Islet of Langerhans (tissue), 1 donor: ENCODE data around the gene ZDHHC3.

Experiments used
- FAIRE-seq: peaks from one replicate; lab custom pipeline; 2011; peaks lifted over from hg19 to GRCh38; lab: Jason Lieb, UNC

ZDHHC3 gene

DNA sequence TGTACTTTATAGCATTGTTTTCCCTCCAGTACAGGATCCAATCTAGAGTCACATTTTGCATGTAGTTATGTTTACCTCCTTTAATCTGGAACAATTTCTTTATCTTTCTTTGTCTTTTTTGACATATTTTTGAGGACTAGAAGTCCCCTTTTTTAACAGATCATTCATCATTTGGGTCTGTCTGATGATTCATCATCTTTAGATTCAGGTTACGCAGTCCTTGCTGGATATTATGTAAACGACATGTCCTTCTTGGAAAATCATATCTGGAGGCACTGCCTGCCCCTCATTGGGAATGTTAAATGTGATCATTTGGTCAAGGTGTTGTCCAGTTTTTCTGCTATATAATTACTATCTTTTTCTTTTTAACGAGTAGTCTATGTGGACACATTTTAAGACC lies 83.3 kb downstream of the ZDHHC3 start:
- FAIRE-seq = no peak

DNA sequence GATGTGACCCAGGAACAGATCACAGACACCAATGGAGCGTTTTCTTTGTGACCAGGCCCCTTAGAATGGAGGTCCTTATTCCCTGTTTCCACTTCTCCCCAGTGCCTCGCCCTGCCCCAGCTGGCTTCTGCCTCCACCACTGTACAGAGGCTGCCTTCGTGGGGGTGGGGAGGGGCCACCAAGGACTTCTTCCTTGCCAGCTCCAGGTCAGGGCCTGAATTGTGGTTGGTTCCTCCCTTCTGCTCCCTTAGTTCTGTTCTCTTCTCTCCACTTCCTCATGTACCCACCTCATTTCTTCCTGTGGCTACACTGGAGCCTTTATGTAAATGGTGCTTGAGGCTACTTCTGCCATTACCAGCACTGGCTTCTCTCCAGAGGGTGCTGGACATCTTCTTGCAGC lies 85.1 kb downstream of the ZDHHC3 start:
- no peak for FAIRE-seq

DNA sequence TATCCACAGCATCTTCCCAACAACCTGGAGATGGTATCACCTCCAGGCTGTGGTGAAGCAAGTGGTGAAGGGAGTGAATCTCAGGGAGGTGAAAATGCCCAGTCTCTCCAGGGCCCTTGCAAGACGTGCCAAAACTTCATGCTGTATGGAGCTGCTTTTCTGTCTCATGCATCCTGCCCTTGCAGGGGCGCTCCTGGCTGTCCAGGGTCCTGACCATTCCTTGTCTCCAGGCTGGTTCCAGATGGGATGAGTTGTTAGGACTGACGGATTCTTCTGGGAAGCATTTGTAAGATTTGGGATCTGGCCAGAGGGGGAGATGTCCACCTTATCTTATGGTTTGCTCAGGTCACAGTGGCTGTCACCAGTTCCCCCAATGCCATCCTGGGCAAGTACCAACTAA lies 85.7 kb downstream of the ZDHHC3 start:
- FAIRE-seq = no peak

DNA sequence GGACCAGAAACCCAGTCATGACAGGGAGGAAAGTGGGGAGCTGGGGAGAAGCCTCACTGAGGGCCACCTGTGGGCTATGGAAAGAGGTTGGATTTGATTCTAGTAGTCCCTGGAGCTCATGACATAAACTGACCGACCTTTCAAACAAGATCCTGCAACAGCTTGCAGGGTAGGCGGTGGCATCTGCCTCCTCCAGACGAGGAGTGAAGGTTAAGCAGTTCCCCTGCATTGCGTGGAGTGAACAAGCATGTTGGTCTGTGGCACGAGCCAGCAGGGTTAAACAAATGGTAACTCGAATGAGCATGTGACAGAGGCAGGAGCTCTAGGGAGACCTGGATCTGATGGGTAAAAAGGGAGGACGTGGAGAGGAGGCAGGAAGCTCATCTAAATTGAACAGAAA lies 88.9 kb downstream of the ZDHHC3 start:
- FAIRE-seq = no peak

DNA sequence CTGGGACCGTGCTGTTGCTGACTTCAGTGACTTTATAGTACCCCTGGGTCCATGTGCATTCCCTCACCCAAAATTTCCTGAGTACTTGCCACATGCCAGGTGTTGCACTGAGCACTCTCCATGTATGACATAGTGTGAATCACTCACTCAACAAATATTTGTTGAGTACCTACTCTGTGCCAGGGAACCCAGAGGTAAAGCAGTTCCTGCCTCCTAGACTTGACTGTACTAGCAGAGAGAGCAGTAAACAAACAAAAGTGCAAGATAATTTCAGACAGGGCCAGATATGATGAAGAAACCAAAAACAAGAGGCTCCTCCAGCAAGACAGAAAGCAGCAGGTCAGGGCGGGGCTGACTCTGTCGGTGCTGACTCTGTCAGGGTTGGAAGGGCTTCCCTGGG lies 89.4 kb downstream of the ZDHHC3 start:
- no peak for FAIRE-seq

DNA sequence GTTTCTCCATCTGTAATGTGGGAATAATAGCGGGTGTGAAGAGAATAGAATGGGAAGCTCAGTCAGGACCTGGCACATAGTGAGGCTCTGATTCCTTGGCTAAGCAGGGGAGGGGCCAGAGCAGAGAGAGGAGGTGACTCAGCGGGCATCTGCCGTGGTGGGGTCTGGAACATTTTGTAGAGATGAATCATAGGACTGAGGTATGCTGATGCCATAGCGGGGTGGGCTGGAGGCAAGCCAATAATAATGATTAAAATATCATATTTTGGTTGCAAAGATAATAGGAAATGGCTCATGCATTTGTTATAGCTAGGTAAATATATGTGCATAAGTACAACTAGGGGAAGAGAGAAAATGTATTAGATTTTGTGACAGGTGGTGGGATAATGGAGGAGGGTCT lies 90.4 kb downstream of the ZDHHC3 start:
- FAIRE-seq = no peak

DNA sequence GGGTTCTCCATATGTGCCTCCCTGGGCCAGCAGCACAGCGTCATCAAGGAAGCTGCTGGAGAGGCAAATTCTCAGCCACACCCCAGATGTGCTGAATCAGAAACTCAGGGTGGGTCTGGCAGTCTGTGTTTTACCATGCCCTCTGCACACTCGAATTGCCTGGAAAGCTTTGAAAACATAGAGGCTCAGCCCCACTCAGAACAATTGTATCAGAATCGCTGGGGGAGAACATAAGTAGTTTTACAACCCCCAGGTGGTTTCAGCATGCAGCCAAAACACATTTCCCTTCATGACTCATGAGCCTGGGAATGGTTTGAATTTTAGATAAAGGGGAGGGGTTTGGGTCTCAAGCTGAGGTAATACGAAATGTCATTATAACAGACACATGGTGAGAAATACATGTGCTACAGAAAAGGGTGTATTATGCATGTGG lies 92.0 kb downstream of the ZDHHC3 start:
- no peak for FAIRE-seq

DNA sequence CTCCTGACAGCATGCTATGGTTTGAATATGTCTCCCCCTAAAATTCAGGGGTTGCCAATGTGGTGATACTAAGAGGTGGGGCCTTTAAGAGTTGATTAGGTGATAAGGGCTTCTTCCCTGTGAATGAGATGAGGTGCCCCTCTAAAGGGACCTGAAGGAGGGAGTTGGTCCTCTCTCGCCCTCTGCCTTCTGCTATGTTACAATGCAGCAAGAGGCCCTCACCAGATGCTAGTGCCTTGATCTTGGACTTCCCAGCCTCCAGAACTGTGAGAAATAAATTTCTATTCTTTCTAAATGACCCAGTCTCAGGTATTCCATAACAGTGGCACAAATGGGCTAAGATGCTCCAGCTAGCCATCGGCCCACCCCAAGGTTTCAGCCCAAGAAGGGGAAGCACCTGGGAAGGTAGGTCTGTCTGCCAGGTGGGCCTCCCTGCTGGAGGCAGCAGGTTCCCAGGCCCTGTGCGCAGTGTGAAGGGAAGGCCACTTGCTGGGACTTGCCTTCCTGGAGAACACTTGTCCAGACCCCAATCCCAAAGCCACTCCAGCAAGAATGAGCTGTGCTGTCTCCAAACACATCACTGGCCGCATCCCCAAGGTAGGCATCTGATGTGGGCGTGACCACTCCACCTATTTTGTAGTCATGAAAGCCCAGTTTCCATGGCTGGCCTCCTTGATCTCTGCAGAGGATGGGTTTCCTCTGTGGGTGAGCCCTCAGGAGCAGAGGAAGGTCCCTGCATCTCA lies 92.6 kb downstream of the ZDHHC3 start:
- no peak for FAIRE-seq

DNA sequence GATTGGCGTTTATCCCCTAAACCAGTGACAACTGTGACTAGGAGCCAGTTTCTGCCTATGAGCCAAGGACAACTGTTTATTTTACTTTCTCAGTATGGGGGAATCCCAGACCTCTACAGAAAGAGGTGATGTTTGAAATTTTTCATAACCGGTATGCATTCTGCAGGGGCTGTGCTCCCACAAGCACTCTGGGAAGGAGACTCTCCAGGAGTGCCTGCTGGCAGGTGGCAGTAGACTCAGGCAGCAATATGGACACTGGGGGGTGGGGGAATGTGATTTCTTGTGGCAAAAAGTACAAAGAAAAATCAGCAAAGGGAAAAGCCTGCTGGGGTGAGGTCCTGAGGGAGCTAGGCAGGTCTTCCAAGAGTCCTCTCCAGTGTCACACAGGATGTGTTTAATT lies 95.7 kb downstream of the ZDHHC3 start:
- no peak for FAIRE-seq

DNA sequence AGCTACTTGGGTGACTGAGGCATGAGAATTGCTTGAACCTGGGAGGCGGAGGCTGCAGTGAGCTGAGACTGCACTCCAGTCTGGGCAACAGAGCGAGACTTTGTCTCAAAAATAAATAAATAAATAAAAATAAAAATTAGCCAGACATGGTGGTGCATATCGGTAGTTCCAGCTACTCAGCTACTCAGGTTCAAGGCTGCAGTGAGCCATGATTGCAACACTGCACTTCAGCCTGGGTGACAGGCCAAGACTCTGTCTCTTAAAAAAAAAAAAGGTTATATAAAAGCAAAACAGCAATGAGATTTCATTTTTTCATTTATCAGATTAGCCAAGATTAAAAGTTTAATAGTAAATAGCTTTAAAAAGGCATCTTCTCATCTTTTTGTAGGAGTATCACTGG lies 98.6 kb downstream of the ZDHHC3 start:
- no peak for FAIRE-seq

DNA sequence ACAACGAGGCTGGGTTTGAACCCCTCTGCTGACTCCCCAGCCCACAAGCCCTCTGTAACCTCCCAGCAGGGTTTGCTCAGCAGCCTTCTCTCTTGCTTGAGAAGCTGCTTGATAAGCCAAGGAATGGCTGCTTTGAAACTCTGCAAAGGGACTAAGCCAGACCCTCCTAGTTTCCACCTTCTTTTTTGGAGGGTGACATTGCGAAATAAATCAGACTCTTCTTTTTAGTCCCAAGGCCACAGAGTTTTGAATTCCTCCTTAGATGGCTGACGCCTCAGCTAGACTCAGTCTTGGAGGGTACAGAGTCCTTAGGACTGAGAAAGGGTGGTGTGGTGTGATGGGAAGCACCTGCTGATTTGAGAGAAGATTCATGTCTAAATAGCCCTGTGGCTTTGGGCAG lies 100.4 kb downstream of the ZDHHC3 start:
- no peak for FAIRE-seq
